Panc1 (cell line): ENCODE data around the gene LHB.

Experiments used
- POLR2AphosphoS5 ChIP-seq: IDR thresholded peaks from 2 replicates; pipeline ENCODE4 v1.6.1; 2012; ENCODE audit warnings: mild to moderate bottlenecking, low read depth, low read length, moderate library complexity
- SIN3A ChIP-seq: IDR thresholded peaks from 2 replicates; pipeline ENCODE4 v1.6.1; 2012; ENCODE audit warnings: low read depth, mild to moderate bottlenecking, low read length, moderate library complexity, borderline replicate concordance; ENCODE audit not compliant: insufficient read depth
- TF ChIP-seq, protein P1 (sequence below): fragments of 450-650 bp; IDR thresholded peaks from 2 replicates; pipeline ENCODE4 v1.5.1; 2017; ENCODE audit warnings: mild to moderate bottlenecking
- TF ChIP-seq, protein P2 (sequence below), 2 experiments: IDR thresholded peaks; 2 replicates each; pipeline ENCODE4 v1.6.1; 2011 to 2012; ENCODE audit warnings: low read depth in 2 of 2, control low read depth in 1 of 2, low read length in 1 of 2, mild to moderate bottlenecking in 1 of 2, moderate library complexity in 1 of 2; ENCODE audit not compliant: insufficient read depth in 1 of 2

DNA sequence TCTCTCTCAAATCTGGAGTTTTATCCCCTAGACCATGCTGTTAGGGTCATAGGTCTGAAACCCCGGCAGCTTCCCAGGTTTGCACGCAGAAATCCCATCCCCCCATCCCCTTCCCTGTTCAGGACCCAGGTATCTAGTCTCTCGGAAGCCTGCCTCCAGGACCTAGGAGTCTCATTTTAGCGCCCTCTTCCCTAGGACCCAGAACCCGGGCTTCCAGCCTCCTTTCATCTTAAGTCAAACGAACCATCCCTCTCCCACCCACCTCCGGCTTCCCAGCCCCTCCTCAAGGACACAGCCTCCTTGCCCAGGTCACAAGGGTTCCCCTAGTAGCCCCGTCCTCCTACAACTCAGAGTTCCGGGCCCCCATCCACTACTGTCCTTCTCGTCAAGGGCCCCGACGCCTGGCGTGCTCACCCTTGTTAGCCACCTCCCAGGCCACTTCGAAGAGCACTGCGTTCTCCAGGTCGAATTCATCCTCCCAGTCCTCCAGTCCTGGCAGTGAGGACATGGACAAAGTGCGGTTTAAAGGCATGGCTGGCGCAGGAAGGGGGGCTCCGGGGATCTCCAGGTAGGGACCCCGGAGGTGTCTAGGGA lies 24.2 kb downstream of the LHB start:
- TF ChIP-seq POLR2AphosphoS5 (no peak), SIN3A (no peak)
- TF ChIP-seq, protein P1, sequence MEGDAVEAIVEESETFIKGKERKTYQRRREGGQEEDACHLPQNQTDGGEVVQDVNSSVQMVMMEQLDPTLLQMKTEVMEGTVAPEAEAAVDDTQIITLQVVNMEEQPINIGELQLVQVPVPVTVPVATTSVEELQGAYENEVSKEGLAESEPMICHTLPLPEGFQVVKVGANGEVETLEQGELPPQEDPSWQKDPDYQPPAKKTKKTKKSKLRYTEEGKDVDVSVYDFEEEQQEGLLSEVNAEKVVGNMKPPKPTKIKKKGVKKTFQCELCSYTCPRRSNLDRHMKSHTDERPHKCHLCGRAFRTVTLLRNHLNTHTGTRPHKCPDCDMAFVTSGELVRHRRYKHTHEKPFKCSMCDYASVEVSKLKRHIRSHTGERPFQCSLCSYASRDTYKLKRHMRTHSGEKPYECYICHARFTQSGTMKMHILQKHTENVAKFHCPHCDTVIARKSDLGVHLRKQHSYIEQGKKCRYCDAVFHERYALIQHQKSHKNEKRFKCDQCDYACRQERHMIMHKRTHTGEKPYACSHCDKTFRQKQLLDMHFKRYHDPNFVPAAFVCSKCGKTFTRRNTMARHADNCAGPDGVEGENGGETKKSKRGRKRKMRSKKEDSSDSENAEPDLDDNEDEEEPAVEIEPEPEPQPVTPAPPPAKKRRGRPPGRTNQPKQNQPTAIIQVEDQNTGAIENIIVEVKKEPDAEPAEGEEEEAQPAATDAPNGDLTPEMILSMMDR = no peak
- TF ChIP-seq, protein P2, sequence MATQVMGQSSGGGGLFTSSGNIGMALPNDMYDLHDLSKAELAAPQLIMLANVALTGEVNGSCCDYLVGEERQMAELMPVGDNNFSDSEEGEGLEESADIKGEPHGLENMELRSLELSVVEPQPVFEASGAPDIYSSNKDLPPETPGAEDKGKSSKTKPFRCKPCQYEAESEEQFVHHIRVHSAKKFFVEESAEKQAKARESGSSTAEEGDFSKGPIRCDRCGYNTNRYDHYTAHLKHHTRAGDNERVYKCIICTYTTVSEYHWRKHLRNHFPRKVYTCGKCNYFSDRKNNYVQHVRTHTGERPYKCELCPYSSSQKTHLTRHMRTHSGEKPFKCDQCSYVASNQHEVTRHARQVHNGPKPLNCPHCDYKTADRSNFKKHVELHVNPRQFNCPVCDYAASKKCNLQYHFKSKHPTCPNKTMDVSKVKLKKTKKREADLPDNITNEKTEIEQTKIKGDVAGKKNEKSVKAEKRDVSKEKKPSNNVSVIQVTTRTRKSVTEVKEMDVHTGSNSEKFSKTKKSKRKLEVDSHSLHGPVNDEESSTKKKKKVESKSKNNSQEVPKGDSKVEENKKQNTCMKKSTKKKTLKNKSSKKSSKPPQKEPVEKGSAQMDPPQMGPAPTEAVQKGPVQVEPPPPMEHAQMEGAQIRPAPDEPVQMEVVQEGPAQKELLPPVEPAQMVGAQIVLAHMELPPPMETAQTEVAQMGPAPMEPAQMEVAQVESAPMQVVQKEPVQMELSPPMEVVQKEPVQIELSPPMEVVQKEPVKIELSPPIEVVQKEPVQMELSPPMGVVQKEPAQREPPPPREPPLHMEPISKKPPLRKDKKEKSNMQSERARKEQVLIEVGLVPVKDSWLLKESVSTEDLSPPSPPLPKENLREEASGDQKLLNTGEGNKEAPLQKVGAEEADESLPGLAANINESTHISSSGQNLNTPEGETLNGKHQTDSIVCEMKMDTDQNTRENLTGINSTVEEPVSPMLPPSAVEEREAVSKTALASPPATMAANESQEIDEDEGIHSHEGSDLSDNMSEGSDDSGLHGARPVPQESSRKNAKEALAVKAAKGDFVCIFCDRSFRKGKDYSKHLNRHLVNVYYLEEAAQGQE (IDR thresholded peaks at IDR 0.05; ENCODE audit: insufficient read depth in 1 of 2, low read depth in 2 of 2, low read length in 1 of 2) = no peak
